NCI-H510A (cell line): Measurements from ENCODE around the gene ZSCAN5B.
"Not testable (repeated sequence)": the region's sequence is repeated elsewhere in the genome, so short reads cannot be mapped to it uniquely, and the experiment has no call there.

Experiments used
- DNase-seq: peaks from one replicate; lab custom pipeline; 2025; lab: John Stamatoyannopoulos, UW

ZSCAN5B gene, protein sequence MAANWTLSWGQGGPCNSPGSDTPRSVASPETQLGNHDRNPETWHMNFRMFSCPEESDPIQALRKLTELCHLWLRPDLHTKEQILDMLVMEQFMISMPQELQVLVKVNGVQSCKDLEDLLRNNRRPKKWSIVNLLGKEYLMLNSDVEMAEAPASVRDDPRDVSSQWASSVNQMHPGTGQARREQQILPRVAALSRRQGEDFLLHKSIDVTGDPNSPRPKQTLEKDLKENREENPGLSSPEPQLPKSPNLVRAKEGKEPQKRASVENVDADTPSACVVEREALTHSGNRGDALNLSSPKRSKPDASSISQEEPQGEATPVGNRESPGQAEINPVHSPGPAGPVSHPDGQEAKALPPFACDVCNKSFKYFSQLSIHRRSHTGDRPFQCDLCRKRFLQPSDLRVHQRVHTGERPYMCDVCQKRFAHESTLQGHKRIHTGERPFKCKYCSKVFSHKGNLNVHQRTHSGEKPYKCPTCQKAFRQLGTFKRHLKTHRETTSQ

DNA sequence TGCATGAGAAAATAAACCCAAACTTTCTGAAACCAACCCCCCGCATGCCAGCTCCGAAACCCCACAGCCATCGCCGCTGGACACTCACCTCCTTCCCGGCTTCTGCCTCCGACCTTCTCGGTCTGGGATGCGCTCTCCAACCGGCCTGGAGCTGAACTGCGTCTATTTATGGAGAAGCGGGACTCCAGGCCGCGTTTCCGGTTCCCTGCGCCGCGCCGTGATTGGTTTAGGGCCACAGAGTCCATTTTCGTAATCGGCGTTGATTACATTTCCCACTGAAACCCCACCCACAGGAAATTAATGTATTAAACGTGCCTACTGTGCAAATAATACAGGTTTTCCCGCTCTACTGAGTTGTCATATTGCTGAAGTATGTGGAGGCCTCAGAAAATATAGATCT is at the start of gene ZSCAN5B:
Gene ZSCAN5B (minus strand): TSS at position 138 of the 400 bp plus-strand sequence. CDS start 4,731 bp downstream, outside the sequence.
- not testable (repeated sequence) for DNase-seq

DNA sequence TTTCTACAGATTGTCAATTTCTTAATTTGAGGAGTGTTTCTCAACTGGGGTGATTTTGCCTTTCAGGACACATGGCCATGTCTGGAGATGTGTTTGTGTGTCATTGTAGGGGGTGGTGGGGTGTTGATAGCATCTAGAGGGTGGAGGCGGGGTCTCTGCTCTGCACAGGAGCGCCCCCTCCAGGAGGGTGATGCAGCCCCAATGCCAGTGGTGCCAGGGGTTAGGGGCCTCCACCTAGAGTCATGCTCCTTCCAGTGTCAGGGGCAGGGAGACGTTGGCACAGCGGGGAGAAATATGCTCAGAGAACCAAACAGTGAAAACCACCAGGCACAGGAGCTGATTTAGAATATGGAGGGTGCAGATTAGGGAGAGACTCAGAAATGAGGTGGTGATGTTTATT is 48.2 kb upstream of the ZSCAN5B start:
- not testable (repeated sequence) for DNase-seq

DNA sequence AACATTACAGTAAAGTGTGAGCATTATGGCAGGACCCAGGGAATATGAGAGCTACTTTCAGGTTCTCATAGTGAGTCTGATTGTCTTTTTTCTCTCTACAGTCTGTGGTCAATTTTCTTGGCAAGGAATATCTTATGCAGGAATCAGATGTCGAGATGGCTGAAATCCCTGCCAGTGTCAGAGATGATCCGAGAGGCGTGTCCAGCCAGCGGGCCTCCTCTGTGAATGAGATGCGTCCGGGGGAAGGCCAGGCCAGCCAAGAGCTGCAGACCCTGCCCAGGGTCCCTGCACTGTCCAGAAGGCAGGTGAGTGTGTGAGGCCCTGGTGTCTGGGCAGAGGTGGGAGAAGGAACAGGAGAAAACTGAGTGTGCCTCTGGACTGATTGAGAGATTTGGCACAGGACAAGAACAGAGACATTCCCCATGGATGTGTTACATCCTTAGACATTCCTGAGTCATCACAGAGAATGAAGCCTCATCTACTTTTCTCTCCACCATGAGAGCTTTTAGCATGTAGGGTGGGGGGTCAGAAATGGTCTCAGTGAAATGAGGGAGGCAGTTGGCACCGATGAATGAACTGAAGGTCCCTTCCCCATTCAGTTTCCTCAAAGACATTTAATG is 47.6 kb upstream of the ZSCAN5B start:
- DNase-seq: no peak

DNA sequence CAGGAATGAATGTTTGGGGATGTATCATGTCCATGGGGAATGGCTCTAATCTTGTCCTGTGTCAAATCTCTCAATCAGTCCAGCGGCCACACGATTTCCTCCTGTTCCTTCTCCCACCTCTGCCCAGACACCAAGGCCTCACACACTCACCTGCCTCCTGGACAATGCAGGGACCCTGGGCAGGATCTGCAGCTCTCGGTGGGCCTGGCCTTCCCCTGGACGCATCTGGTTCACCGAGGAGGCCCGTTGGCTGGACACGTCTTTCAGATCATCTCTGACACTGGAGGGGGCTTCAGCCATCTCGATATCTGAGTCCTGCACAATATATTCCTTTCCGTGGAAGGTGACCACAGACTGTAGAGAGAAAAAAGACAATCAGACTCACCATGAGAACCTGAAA is 25.9 kb upstream of the ZSCAN5B start:
- DNase-seq: no peak

DNA sequence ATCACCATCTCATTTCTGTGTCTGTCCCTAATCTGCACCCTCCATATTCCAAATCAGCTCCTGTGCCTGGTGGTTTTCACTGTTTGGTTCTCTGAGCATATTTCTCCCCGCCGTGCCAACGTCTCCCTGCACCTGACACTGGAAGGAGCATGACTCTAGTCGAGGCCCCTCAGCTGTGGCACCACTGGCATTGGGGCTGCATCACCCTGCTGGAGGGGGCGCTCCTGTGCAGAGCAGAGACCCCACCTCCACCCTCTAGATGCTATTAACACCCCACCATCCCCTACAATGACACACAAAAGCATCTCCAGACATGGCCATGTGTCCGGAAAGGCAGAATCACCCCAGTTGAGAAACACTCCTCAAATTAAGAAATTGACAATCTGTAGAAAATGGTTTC is 25.3 kb upstream of the ZSCAN5B start:
- no peak for DNase-seq

DNA sequence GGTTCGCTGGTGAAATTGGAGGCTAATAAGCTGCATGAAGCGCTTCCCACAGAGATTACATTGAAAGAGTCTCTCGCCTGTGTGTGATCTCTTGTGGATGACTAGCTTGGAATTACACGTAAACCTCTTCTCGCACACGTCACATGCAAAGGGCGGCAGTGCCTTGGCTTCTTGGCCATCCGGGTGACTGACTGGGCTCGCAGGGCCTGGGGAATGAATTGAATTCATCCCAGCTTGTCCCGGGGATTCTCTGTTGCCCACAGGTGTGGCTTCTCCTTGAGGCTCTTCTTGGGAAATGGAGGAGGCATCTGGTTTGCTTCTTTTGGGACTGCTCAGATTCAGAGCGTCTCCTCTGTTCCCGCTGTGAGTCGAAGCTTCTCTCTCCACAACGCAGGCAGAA is 24.3 kb upstream of the ZSCAN5B start:
- no peak for DNase-seq

DNA sequence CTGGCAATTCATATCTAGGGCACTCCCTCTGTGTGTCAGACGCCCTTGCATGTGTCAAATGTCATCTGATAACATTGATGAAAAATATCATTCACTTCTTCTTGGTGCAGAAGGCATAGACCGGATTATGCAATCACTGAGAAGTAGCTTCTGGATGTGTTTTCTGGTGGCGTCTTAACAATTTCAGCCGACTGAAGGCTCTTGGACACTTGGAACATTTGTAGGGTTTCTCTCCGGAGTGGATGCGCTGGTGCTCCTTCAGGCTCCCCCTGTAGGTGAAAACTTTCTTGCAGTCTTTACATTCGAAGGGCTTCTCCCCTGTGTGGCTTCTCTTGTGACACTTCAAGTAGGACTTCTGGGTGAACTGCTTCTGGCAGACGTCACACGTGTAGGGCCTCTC is 23.9 kb upstream of the ZSCAN5B start:
- not testable (repeated sequence) for DNase-seq

DNA sequence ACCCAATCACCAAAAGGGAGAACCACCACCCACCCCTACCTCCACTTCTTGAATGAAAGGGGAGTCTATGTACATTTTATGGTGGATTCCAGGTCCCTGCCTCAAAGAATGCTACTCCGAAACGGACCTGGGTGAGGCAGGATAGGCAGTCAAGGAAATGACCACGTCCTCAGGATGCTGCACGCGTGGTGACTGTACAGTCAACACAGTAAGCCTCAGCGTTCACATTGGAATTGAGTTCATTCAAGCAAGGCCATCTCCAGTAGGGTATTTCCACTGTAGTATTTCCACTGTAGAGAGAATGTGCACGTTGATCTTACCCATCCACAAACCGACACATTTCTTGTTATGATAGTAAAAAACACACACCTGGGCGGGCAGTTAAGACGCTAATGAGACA is 21.4 kb upstream of the ZSCAN5B start:
- no peak for DNase-seq

DNA sequence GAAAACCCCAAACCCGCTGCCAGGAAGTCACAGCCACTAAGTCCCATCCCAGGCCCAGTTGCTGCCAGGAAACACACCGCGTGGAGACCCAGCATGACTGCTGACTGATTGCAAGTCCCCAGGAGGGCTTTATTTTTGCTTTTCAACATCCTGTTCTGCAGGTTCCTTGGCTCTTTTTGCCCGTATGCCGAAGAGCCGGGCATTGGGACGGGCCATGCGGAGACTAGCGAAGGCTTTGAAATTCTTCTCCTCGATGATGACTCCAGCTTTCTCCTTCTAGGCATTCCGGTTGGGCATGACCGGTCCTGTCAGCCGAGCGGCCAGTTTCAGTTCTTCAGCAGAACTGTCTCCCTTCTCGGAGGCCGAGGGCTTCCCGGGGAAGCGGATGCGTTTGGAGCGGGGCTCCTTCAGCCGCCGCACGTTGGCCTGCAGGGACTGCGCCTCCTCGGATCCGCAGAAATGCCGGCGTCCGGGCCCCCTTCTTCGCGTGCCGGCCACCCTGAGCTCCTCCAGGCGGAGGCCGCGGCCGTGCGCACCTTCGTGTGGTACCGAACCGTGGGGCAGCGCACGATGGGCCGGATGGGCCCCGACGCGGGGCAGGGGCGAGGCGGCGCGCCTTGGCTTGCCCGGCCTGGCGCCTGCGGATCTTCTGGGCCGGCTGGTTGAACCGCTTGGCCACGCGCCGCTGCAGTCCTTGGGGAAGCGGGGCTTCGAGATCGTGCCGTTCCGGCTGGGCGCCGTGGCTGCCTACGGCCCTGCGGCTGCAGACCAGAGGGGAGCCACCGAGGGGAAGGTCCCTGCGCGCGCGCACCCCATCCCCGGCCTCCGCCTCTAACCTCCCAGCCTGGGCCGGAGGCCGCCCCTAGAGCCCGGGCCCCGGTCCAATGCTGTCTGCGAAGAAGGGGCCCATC is 19.7 kb upstream of the ZSCAN5B start:
- no peak for DNase-seq

DNA sequence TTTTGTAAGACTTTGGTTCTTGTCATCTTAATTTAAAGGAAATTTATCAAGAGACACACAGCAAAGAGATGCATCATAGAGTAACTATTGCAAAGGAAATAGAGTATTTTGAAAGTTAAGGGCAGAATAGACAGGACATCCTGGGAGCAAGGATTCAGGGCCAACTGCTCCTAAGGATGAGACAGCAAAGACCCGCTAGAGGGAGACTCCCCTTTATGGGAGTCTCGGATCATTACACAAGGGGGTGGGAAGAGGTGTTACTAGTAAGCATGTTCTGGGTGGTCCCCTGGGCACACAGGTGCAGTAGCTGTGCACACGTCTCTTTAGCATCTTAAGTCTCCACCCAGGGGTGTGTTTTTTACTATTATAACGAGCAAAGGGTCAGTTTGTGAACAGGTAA is 14.1 kb upstream of the ZSCAN5B start:
- no peak for DNase-seq

DNA sequence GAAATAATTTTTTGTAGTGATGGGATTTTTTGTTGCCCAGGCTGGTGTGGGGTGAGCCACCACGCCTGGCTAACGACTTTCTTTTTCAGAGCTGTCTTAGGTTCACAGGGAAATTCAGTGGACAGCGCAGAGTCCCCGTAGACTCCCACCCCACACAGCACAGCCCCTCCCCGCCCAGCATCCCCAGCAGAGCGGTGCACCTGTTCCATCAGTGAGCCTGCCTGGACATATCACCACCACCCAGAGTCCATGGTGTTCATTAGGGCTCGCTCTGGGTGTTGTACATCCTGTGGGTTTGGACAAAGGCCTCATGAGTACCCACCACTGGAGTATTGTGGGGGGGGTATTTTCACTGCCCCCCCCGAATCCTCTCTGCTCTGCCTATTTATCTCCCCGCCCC is 12.5 kb upstream of the ZSCAN5B start:
- not testable (repeated sequence) for DNase-seq

DNA sequence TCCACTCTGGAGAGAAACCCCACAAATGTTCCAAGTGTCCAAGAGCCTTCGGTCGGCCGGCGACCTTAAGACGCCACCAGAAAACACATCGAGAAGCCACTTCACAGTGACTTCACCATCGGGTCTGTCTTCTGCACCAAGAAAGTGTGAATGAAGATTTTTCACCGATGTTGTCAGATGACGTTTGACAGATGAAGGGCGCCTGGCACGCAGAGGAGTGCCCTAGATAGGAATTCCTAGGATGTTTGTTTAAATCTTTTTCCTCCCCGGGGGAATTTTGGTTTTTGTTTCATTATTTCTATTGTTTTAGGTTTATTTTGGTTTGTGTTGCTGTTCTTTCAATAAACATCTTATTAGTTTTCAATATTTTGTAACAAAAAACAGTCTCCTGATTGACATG is 11.5 kb upstream of the ZSCAN5B start:
- DNase-seq: no peak

DNA sequence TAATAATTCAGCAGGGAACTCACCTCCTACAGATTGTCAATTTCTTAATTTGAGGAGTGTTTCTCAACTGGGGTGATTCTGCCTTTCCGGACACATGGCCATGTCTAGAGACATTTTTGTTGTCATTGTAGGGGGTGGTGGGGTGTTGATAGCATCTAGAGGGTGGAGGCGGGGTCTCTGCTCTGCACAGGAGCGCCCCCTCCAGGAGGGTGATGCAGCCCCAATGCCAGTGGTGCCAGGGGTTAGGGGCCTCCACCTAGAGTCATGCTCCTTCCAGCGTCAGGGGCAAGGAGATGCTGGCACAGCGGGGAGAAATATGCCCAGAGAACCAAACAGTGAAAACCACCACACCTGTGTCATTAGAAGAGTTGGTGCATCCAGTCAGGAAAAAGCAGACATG is 10.0 kb upstream of the ZSCAN5B start:
- not testable (repeated sequence) for DNase-seq

DNA sequence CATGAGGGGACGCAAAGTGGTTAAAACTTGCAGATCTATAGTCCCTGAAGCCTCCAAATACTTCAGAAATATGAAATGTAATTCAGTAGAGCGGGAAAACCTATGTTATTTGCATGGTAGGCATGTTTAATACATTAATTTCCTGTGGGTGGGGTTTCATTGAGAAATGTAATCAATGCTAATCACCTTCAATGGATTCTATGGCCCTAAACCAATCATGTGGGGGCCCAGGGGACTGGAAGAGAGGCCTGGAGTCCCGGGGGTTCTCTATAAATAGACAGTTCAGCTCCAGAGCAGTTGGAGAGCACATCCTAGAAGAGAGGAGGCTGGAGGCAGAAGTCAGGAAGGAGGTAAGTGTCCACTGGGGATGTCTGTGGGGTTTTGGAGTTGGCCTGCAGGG is 4.4 kb upstream of the ZSCAN5B start, which contains the start of gene ZSCAN5C:
Gene ZSCAN5C (plus strand): TSS at position 301 of the 400 bp plus-strand sequence. CDS start 3,641 bp downstream, outside the sequence.
- DNase-seq: no peak

DNA sequence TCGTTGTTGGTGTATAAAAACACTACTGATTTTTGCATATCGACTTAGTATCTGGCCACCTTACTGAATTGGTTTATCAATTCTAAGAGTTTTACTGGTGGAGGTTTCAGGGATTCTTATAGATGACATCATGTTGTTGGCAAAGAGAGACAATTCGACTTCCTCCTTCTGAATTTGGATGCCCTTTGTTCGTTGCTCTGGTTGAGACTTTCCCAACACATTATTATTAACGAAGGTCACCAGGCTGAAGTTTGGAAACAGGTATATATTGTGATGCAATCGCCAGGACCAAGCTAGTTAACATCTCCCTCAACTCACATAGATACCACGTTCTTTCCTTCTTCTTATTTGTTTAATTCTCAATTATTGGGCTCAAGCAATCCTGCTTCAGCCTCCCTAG is 2.1 kb upstream of the ZSCAN5B start:
- no peak for DNase-seq

DNA sequence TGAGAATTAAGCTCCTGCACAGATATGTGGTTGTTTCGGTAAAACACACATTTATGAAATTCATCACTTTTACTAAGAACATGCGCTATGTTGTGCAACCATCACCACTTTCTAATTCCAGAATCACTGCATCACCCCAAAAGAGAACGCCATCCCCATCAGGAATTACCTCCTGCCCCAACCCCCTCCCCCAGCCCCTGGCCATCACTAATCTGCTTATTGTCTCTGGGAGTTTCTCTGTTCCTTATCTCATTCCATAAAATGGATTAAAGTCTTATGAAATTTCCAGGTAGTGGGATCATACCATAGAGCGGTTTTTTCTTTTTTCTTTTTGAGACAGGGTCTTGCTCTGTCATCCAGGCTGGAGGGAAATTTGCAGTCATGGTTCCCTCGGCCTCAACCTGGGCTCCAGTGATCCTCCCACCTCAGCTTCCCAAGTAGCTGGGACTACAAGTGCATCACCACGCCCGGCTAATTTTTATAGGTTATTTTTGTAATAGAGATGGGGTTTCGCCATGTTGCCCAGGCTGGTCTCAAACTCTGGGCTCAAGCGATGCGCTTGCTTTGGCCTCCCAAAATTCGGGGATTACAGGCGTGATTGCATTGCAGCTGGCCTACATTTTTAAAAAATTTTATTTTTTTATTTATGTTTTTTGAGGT is 3.5 kb downstream of the ZSCAN5B start:
- DNase-seq: no peak

DNA sequence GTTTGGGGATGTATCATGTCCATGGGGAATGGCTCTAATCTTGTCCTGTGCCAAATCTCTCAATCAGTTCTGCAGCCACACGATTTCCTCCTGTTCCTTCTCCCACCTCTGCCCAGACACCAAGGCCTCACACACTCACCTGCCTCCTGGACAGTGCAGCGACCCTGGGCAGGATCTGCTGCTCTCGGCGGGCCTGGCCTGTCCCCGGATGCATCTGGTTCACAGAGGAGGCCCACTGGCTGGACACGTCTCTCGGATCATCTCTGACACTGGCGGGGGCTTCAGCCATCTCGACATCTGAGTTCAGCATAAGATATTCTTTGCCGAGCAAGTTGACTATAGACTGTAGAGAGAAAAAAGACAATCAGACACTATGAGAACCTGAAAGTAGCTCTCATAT is 5.9 kb downstream of the ZSCAN5B start:
- no peak for DNase-seq

DNA sequence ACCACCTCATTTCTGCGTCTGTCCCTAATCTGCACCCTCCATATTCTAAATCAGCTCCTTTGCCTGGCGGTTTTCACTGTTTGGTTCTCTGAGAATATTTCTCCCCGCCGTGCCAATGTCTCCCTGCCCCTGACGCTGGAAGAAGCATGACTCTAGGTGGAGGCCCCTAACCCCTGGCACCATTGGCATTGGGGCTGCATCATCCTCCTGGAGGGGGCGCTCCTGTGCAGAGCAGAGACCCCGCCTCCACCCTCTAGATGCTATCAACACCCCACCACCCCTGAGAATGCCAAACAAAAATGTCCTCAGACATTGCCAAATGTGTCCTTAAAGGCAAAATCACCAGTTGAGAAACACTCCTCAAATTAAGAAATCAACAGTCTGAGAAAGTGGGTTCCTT is 6.5 kb downstream of the ZSCAN5B start:
- no peak for DNase-seq

DNA sequence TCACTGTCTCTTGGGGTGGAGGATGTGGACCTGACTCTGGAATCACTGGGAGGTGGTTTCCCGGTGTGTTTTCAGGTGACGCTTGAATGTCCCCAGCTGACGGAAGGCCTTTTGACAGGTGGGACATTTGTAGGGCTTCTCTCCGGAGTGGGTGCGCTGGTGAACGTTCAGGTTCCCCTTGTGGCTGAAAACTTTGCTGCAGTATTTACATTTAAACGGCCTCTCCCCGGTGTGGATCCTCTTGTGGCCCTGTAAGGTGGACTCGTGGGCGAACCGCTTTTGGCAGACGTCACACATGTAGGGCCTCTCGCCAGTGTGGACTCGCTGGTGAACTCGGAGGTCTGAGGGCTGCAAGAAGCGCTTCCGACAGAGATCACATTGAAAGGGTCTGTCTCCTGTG is 7.8 kb downstream of the ZSCAN5B start:
- no peak for DNase-seq

DNA sequence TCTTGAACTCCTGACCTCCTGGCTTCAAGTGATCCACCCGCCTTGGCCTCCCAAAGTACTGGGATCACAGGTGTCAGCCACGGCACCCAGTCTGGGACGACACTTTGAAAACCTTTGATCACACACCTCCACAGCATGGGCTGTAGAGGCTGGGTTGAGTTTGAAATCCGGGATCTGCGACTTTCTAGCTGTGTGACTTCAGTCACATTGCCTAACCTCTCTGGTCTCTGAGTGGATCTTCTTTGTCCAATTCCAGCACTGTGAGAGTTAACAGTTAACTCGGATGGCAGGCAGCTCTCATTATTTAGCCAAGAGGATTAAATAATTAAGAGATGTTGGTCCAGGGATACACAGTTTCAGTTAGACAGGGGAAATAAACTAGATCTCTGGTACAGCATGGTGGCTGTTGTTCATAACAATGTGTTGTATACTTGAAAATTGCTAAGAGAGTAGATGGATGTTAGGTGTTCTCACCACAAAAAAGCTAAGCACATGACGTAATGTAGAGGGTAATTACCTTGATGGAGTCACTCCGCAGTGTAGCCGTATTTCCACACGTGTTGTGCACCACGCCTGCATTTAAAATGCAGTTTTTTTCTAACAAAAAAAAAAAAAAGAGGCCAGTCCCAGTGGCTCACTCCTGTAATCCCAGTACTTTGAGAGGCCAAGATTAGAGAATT is 19.9 kb downstream of the ZSCAN5B start:
- DNase-seq: no peak

DNA sequence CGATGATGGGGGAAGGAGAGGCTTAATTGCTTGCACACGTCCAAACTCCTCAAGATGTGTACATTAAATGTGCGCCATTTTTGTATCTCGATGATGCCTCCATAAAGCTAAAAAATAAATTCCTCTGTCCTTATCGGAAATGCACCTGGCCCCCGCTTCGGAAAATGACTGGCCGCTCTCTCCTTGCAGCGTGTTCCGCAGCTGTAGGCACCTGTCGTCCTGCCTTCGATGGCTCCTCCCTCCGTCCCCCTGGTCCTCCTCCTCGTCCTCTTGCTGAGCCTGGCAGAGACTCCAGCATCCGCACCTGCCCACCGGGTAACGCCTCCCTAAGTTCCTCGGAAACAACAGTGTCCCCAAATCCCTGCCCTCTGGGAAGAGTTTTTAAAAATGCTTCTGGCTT is 20.7 kb downstream of the ZSCAN5B start:
- DNase-seq: peak; percentile 23
